ENCODE measurements around the gene MFF.

The MFF gene, protein sequence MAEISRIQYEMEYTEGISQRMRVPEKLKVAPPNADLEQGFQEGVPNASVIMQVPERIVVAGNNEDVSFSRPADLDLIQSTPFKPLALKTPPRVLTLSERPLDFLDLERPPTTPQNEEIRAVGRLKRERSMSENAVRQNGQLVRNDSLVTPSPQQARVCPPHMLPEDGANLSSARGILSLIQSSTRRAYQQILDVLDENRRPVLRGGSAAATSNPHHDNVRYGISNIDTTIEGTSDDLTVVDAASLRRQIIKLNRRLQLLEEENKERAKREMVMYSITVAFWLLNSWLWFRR

DNA sequence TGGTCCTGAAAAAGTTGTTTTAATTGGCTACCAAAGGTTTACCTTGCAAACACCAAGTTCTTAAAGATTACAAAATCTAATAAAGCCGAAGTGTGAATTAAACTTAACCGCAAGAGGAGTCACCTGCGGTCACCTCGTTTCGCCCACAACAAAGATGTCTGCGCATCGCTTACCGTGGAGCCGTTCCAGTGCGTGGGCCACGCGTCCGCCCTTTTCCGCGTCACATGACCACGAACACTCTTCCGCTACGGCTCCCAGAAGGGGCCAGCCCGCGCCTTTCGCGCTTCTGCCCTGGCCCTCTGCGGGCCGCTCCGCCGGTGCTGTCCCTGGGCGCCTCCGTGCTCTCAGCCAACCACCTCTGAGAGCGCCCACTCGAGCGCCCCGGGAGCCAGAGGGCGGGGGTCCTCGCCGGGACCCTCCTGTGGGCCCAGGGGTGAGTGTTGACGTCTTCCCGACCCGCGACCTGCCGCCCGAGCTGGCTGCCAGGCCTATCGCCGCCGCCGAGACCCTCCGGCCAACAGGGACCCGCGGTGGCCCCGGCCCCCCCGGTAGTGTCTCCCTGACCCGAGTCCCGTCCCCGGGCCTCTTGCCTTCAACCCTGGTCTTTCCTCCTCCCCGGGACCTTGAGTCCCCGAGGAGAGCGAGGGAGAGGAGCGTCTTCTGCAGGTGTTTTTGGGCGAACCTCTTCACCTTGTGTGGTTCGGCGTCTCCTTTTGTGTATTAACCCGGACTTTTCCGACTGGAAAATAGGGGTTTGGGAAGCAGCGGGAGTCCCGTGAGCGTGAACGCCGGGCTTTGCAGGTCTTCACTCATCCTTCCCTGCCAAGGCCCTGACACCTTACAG, at the start of gene MFF:
MFF (plus strand) TSS at position 257 of the 844 bp plus-strand sequence. CDS start 5,415 bp downstream, outside the sequence.
- peak; percentile 91 to 92 for DNase-seq (ENCODE audit: low read depth in 2 of 2)

DNA sequence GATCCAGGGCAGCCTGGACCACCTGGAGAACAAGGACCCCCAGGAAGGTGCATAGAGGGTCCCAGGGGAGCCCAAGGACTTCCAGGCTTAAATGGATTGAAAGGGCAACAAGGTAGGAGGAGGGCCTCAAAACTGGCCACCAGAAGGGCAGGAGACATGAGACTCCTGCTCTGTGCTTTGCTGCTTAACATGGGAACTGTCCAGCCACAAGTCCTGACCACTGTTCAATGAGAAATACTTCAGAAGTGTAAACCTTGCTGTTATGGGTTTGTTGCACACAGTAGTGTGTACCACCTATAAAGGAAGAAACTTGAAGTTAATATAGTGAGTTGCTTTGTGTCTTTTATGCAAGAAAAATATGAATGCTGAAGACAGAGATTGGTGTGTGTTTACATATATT, 44.2 kb upstream of the MFF start:
- no peak for DNase-seq (ENCODE audit: low read depth in 2 of 2)

DNA sequence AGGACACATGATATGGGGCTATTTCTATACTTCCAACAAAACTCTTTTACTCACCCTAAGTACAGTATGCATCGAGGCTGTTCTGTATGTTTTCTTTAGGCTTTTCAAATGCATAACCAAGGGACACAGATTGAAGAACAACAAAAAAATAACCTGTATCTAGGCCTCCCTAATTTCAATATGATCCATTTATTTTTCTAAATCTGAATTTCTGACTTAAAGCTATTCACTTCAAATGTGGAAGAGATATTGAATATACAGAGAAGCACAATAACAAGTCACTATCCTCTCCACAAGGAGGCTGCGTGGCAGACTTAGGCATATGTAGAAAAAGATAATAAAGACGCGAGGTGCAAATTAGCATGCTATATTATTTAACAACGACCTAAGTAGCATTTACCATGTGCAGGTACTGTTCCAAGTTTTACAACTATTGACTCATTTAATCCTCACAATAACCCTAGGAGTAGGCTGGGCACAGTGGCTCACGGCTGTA, 39.3 kb upstream of the MFF start:
- no peak for DNase-seq (ENCODE audit: low read depth in 2 of 2)

DNA sequence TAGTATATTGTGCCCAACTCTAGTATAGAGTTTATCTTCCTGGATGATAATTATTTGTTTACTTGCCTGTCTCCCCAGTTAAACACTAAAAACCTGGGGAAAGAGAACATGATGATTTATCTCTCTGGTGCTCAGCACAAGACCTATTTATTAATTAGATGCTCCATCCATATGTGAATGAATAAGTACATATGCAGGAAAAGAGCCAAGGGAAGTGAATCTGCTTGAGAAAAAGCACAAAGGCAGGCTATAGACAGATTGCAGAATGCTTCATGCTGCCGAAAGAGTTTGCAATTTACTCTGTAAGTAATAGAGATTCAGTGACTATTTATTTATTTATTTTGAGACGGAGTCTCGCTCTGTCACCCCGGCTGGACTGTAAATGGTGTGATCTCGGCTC, 37.3 kb upstream of the MFF start:
- no peak for DNase-seq (ENCODE audit: low read depth in 2 of 2)

DNA sequence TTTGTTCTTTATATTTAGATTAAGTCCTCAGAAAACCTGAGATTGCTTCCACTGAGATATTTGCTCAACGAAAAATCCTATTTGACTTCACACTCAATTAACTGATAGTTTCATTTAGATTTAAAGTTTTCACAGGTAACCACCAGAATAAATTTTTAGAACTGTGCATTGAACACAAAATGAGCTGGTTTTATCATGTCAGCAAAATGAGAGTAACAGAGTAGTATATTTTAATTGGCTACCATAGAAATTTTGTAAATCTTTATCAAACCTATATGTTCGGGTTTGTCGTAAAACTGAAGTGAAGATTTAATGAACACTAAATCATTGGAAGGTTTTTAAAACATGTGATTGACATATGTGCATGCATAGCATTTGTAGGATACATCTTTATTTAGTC, 32.7 kb upstream of the MFF start:
- no peak for DNase-seq (ENCODE audit: low read depth in 2 of 2)

DNA sequence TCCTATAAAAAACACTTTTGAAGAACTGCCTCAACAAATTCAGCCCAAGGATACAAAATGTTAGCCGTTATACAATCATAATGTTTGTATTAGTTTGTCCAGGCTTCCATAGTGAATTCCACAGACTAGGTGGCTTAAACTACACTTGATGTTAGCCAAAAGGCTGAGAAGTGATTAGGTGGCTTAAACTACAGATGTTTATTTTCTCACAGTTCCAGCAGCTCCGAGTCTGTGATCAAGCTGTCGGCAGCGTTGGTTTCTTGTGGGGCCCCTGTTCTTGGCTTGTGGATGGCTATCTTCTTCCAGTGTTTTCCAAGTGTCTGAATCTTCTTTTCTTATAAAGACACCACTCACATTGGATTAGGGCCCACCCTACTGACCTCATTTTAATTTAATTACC, 31.5 kb upstream of the MFF start:
- DNase-seq (ENCODE audit: low read depth in 2 of 2): no peak

DNA sequence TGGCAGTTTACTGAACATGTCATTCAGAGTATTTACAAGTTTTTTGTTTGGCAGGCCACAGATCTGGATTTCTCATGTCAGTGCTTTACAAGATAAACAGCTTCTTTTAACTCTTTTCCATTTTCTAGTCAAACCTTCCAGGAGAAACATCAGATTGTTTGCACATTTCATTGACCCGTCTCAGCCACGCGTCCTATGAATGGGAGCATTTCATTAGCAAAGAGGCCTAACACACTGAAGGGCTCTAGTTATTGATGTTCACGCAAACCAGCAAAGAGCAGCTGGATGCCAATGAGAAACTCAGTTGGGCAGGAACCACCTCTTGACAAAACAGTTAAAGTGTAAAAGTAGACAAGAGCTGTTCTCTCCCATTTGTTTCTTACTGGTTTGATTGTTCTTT, 29.2 kb upstream of the MFF start:
- DNase-seq (ENCODE audit: low read depth in 2 of 2): no peak

DNA sequence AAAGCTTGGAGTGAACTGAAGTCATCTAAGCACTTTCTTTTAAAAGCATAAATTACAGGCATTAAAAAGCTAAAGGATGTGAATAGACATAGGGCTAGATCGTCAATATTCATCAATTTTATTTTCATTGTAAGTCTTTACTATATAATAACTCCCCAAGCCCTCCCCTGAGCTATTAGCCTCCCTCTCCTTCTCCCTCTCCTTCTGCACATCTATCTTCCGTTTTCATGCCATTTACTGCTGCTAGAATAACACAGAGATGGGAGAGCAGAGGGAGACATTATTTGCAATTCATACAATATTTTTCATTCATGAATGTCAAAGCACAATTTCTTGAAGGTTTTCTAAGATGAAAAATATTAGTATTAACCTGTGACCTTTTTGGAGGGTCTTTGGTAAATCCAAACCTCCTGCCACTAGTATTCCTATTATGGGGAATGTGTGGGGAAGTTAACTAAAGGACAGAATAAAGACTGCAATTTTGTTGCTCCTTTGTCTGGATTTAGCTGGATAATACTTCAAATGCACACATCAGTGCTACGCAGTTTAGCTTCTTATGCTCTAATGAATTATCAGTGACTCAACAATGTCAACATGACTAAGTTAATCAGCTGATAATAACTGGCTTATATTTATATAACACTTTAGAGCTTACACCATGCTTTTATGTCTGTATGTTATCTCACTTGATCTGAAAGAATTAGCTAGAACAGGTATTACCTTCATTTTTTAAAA, 28.2 kb upstream of the MFF start:
- no peak for DNase-seq (ENCODE audit: low read depth in 2 of 2)

DNA sequence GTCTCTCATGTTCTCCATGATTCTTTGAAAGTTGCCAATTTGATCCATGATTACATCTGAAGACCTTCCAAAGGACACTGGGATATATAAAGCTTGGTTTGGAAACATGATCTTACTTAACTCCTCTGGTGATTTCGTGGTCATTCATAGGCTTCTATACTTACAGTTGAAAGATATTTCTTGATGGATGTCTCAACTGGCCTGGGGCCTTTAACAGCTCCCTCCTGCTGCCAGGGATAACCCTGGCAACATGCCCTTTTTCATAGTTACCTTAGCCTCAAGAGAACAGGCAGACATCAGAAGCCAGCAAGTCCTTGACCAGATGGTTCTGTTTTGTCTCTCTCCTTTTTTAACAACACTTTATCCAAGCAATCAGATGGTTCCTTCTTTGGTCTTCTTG, 23.5 kb upstream of the MFF start:
- no peak for DNase-seq (ENCODE audit: low read depth in 2 of 2)

DNA sequence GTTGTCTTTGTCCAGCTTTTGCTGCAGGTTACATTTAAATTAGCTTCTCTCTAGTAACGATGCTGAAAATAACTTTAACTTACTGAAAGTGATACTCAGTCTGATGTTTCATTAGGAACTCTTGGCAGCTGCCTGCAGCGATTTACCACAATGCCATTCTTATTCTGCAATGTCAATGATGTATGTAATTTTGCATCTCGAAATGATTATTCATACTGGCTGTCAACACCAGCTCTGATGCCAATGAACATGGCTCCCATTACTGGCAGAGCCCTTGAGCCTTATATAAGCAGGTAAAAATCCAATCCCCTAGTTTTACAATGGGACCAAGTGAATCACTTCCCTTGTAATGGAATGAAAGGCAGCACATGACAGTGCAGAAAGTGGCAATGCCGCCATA, 16.3 kb upstream of the MFF start:
- DNase-seq (ENCODE audit: low read depth in 2 of 2): no peak

DNA sequence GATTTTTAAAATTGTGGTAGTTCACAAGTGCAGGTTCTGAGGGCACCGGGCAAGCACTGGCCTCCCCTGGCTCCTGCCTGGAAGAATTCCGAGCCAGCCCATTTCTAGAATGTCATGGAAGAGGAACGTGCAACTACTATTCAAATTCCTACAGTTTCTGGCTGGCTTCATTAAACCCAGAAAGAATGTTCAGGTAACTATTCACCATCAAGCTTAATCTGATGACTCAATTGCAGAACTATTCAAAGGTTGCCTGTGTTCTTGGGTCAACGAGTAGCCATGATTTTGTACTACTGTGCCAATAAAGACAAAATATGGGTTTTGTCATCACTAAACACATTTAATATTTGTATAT, 14.3 kb upstream of the MFF start:
- DNase-seq (ENCODE audit: low read depth in 2 of 2): no peak

DNA sequence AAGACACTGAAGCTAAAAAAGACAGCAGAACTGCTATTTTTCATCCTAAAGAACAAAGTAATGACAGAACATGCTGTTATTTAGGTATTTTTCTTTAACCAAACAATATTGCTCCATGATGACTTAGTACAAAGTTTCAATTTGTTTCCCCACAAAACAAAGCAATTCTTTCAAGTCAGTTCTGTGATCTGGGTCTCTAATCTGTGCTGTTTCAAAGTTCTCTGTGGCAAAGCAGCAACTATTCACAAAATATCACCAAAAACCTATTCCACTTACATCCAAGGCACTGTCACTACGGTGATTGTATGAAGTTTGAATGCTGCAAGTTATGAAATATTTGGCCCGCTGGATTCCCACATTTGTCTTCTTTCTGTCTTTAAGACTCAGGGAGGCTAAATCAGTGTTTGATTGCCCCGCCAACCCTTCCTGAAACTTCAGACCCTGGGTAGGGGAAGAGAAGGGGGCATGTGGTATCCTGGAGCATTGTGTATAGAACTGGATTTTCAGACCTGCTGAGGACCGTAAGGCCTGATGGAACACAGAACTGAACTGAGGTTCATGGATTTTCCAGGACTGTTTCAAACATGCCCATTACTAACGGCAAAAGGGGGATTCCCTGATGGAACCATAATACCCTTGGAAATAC, 13.1 kb upstream of the MFF start:
- DNase-seq (ENCODE audit: low read depth in 2 of 2): no peak

DNA sequence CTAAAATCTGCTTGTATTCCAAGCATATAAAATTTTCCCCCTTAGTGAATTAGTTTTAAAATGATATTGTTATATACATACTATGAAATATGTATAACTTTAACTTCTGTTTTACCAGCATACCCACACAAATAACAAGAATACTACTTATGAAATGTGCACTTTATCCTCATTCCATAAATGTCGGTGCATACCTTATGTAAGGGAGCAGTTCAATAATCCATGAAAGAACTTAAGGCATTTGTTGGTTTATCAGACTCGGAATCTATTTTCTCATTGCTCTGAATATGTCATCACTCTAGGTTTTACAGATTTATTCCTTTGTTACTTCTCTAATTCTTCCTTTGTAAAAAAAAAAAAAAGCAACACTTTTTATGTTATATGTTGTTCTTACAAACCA, 12.5 kb upstream of the MFF start:
- DNase-seq (ENCODE audit: low read depth in 2 of 2): no peak

DNA sequence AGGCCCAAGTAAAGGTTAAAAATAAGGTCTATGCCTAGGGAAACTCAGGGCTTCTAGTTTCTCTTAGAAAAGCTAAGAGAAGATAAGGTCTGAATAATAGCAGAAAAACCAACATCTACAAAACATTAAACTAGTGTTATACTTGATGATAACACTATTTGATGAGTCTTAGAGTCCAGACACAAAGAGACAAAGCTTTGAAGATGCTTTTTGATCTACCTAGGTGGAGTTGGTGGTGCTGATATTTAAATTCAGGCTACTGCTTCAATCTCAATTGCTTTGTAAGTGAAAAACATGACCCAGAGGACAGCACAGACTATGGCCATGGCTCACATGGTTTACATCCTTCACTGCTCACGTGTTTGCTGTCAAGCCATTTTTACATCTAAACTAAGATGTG, 11.7 kb upstream of the MFF start:
- DNase-seq (ENCODE audit: low read depth in 2 of 2): no peak

DNA sequence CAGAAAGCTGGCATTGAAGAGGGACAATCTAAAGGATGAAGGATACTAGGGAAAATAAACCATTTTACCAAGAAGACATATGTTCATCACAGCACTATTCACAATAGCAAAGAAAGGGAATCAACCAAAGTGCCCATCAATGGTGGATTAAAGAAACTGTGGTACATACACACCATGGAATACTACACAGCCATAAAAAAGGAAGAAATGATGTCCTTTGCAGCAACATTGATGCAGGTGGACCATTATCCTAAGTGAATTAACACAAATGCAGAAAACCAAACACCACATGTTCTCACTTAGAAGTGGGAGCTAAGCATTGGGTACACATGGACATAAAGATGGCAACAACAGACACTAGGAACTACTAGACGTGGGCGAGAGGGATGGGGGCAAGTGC, 7.2 kb upstream of the MFF start:
- DNase-seq (ENCODE audit: low read depth in 2 of 2): no peak

DNA sequence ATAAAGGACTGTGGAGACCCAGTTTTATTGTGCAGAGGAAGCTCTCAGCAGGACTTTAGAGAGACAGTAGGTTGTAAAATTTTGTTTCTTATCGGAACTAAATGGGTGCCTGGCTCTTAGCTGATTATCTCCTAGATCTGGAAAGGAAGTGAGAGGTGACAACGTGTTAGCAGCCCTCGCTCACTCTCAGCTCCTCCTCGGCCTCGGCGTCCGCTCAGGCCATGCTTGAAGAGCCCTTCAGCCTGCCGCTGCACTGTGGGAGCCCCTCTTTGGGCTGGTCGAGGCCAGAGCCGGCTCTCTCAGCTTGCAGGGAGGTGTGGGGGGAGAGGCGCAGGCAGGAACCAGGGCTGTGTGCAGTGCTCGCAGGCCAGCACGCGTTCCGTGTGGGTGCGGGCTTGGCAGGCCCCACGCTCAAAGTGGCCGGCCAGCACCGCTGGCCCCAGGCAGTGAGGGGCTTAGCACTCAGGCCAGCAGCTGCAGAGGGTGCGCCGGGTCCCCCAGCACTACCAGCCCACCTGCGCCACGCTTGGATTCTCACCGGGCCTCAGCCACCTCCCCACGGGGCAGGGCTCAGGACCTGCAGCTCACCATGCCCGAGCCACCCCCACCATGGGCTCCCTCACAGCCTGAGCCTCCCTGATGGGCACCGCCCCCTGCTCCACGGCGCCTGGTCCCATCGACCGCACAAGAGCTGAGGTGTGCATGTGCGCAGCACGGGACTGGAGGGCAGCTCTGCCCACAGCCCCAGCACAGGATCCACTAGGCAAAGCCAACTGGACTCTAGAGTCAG, 4.6 kb upstream of the MFF start:
- DNase-seq (ENCODE audit: low read depth in 2 of 2): no peak

DNA sequence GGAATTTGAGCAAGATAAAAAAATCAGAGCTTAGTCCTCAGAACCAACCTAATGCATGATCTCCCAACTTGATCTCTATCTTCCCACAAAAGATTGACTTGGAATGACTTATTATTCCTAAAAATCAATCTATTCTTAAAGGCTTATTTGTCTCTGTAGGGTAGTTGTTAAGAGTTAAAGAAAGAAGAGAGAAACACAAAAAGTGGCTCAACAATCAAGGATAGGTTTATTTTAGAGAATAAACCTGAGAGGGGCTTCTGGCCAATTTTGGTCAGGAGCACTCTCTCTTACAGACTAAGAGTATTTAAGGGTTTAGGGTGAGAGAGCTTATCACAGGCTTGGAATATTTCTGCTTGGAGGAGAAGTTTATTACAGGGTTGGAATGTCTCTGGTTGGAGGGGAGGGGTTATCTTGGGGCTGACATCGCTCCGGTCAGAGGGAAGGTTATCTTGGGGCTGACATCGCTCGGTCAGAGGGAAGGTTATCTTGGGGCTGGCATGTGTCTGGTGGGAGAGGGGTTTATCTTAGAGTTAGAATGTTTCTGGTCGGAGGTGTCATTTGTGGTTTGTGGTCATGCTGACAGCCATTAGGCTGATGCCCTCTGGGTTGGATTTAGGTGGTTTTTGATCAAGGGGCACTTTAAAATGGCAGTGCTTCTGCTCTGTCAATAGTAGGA, 2.4 kb upstream of the MFF start:
- DNase-seq (ENCODE audit: low read depth in 2 of 2): no peak

DNA sequence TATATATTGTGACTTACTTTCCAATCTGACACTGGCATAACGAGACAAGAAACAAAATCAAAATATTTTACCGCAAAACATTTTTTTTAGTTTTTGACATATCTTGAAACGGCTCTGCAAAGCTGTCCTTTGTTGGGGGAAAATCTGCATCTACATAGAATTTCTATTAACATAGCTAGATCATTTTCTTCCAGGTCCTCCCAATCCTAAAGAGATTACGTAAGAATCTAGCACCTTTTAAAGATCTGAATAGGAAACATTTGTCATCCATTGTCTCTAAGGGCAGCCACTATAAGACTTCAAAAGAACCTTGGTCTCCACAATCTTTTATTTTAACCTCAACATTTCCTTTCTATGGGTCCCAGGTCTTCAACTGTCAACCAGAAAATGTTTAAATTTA, 1.2 kb upstream of the MFF start:
- no peak for DNase-seq (ENCODE audit: low read depth in 2 of 2)

DNA sequence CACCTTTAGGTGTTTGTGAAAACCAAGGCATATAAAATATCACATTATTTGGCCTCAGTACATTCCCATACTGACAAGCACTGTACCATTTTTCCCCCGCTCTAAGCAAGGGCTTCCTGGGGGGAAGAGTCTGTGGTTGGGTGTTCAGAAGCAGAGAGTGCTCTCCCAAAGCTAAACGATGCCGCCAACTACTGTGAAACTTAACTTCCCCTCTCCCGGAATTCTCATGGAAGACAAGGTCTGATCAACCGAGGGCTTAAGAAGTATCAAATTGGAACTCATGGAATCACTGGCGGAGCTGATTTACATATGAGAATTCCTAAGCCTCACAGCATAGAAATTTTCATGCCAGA, 433 bp upstream of the MFF start:
- DNase-seq (ENCODE audit: low read depth in 2 of 2): no peak

DNA sequence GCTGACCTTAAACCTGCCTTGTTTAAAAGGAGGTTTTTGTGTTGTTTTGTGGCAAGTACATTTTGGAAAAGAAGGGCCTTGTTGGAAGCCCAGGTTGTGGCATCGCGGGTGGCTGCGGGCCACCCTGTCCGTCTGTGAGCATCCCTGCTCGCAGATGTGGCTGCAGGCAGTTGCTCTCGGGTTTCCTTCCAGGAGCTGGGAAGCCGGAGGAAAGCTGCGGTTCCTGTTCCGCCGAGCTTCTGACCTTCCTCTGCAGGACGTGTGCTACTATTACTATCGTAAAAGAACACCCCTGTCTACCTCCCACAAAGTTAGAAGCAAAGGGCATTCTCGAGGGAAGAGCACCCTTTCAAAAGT, 766 bp downstream of the MFF start:
- DNase-seq (ENCODE audit: low read depth in 2 of 2): no peak

DNA sequence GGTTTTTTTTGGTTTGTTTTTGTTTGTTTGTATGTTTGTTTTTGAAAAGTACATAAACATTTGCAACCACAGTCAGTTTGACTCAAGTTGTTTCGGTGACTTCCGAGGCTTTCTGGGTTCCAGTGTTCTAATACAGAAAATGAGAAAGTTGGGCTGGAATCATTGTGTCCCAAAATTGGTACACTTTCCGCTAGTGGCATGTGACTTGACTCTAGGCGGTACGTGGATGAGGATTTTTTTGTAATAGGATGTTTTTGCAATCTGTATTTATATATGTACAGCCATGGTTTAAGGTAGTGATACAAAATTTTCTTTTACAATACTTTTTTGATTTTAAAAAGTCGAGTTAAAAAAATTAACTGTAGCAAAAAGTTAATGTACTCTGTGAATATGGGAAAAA, 1.7 kb downstream of the MFF start:
- DNase-seq (ENCODE audit: low read depth in 2 of 2): no peak

All from stimulated activated CD4-positive, alpha-beta T cell treated with anti-CD3 and anti-CD28 coated beads, Interleukin-15, amount 100 ng/mL, for 48 hours (primary cell).